Activated CD8-positive, alpha-beta memory T cell treated with anti-CD3 and anti-CD28 coated beads, Interleukin-2, amount 10 ng/mL, durations not matched to agents 7 days and 5 days (primary cell): ENCODE results near the gene ABCF2. TPM values are rescaled to one million over a fixed set of nuclear protein-coding genes. Genes with fewer than 3 reads are reported as not detected.

Source experiments
- ATAC-seq: fragments of 150-1000 bp; cut with Tn5 transposase; one replicate; pipeline ENCODE4 v1.10.0; 2021; ENCODE audit warnings: moderate library complexity
- CTCF ChIA-PET: fragments of 350-600 bp; sonication (Branson Sonifier 250); formaldehyde crosslinking; loops from one replicate; lab custom pipeline; 2021; ENCODE audit warnings: antibody characterized with exemption; lab: Charles Lee
- DNase-seq: peaks from one replicate; pipeline ENCODE4 v3.0.0-alpha.2; 2020
- H3K27ac Mint-ChIP-seq: one replicate; pipeline ENCODE4 v1.8.0; 2021; ENCODE audit warnings: mild to moderate bottlenecking, mixed read lengths
- H3K27me3 Mint-ChIP-seq: one replicate; pipeline ENCODE4 v1.8.0; 2021; ENCODE audit warnings: mixed read lengths
- H3K36me3 Mint-ChIP-seq: one replicate; pipeline ENCODE4 v1.8.0; 2021; ENCODE audit warnings: mild to moderate bottlenecking, mixed read lengths
- H3K4me1 Mint-ChIP-seq: one replicate; pipeline ENCODE4 v1.8.0; 2021; ENCODE audit warnings: mixed read lengths
- H3K4me3 Mint-ChIP-seq: one replicate; pipeline ENCODE4 v1.8.0; 2021; ENCODE audit warnings: mild to moderate bottlenecking, moderate library complexity, mixed read lengths
- H3K9me3 Mint-ChIP-seq: one replicate; pipeline ENCODE4 v1.8.0; 2022; ENCODE audit warnings: low read depth, mixed read lengths
- total RNA-seq, 2 experiments: library from RNA; stranded (reverse); gene quantifications; one replicate each; pipeline ENCODE4 v1.2.3, GENCODE V29; 2021

Gene ABCF2
- total RNA-seq, 2 experiments from 2014 or later, result 37.8 to 47.3 TPM

GRCh38 chr7:151261529-151261928 lies 34.5 kb upstream of the ABCF2 start:
- no peak overlapping the region for H3K27ac Mint-ChIP-seq
- CTCF ChIA-PET, result interaction anchor here (0.6 to 1.6 kb wide), 3 partner anchors 17 to 137 kb away, joined by 3 to 7 read pairs (median 4); no protein-coding TSS in a partner anchor
- H3K36me3 Mint-ChIP-seq, result no peaks in the 10 kb centered on the region
- DNase-seq (no peak), ATAC-seq (no peak)
- no peaks in the 10 kb centered on the region for H3K9me3 Mint-ChIP-seq
- H3K4me3 Mint-ChIP-seq, result no peak overlapping the region
- peaks cover 13% of the 10 kb centered on the region for H3K27me3 Mint-ChIP-seq
- H3K4me1 Mint-ChIP-seq, result no peaks in the 10 kb centered on the region

GRCh38 chr7:151260883-151261282 lies 33.9 kb upstream of the ABCF2 start:
- Mint-ChIP-seq H3K27me3 (peaks cover 16% of the 10 kb centered on the region), H3K9me3 (no peaks in the 10 kb centered on the region)
- CTCF ChIA-PET, result interaction anchor here (0.6 to 1.2 kb wide), 2 partner anchors 17 to 76 kb away, joined by 3 to 4 read pairs; no protein-coding TSS in a partner anchor

GRCh38 chr7:151260471-151260870 lies 33.5 kb upstream of the ABCF2 start:
- CTCF ChIA-PET, result interaction anchor here (1.2 kb wide), 1 partner anchor 16 kb away, joined by 3 read pairs; no protein-coding TSS in a partner anchor
- DNase-seq (no peak), ATAC-seq (no peak)
- no peak overlapping the region for H3K27ac Mint-ChIP-seq
- H3K4me1 Mint-ChIP-seq, result no peaks in the 10 kb centered on the region
- H3K4me3 Mint-ChIP-seq, result no peak overlapping the region
- H3K9me3 Mint-ChIP-seq, result no peaks in the 10 kb centered on the region
- peaks cover 19% of the 10 kb centered on the region for H3K27me3 Mint-ChIP-seq
- H3K36me3 Mint-ChIP-seq, result no peaks in the 10 kb centered on the region

More at GRCh38 chr7:151260883-151261282, 33.9 kb upstream of the ABCF2 start:
- Mint-ChIP-seq H3K4me3 (no peak overlapping the region), H3K27ac (no peak overlapping the region), H3K36me3 (no peaks in the 10 kb centered on the region), H3K4me1 (no peaks in the 10 kb centered on the region)
- ATAC-seq (no peak), DNase-seq (no peak)

DNA sequence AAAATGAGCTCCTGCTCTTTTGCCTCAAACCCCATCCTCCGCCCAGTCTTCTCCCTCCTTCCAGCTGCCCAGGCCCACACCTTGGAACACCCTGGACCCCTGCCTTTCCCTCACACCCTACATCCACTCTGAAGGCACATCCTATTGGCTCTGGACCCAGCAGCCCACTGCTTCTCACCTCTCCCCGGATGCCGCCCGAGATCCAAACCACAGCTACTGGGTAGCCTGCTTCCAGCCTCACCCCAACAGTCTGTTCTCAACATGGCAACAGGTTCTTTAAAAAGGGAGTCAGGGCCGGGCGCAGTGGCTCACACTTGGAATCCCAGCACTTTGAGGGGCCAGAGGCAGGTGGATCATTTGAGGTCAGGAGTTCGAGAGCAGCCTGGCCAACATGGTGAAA lies 31.0 kb upstream of the ABCF2 start:
- DNase-seq, result no peak
- Mint-ChIP-seq H3K27me3 (peaks cover 40% of the 10 kb centered on the region), H3K27ac (no peak overlapping the region), H3K4me1 (no peaks in the 10 kb centered on the region), H3K36me3 (no peaks in the 10 kb centered on the region), H3K4me3 (no peak overlapping the region), H3K9me3 (no peaks in the 10 kb centered on the region)
- CTCF ChIA-PET, result interaction anchor here (0.9 kb wide), 1 partner anchor 12 kb away, joined by 3 read pairs; no protein-coding TSS in a partner anchor
- ATAC-seq, result no peak

GRCh38 chr7:151256410-151257045 lies 29.5 kb upstream of the ABCF2 start:
- Mint-ChIP-seq H3K27me3 (peaks cover 48% of the 10 kb centered on the region), H3K27ac (no peak overlapping the region), H3K4me3 (no peak overlapping the region), H3K9me3 (no peaks in the 10 kb centered on the region), H3K4me1 (no peaks in the 10 kb centered on the region), H3K36me3 (no peaks in the 10 kb centered on the region)
- CTCF ChIA-PET, result interaction anchor here (0.7 to 2.3 kb wide), 4 partner anchors 9 to 133 kb away, joined by 3 to 8 read pairs (median 3); no protein-coding TSS in a partner anchor
- DNase-seq, result no peak
- no peak for ATAC-seq

GRCh38 chr7:151255390-151255789 lies 28.4 kb upstream of the ABCF2 start:
- Mint-ChIP-seq H3K9me3 (no peaks in the 10 kb centered on the region), H3K27ac (no peak overlapping the region), H3K4me1 (peaks cover 2% of the 10 kb centered on the region), H3K27me3 (peaks cover 55% of the 10 kb centered on the region), H3K36me3 (no peaks in the 10 kb centered on the region), H3K4me3 (no peak overlapping the region)
- DNase-seq (no peak), ATAC-seq (no peak)
- CTCF ChIA-PET, result interaction anchor here (0.9 to 2.3 kb wide), 4 partner anchors 13 to 132 kb away, joined by 3 to 8 read pairs (median 3); no protein-coding TSS in a partner anchor

DNA sequence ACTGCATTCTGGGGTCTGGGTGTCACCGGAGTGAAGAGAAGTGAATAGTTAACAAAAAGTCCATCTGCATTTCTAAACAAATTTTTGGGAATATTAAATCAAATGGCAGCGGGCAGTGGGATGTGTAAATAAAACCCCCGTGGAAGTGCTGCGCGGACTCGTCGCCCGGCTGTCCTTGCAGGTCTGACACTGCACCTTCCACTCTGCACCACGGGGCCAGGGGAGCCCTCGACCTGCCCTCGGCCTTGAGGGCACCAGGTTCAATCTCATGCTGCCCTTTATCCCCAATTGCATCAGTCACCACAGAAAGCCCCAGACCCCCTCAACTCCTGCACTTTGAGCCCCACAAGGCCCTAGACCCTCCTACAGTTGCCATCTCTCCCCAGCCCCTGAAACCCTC lies 27.8 kb upstream of the ABCF2 start:
- H3K27ac Mint-ChIP-seq, result no peak overlapping the region
- H3K27me3 Mint-ChIP-seq, result peaks cover 61% of the 10 kb centered on the region
- ATAC-seq (no peak), DNase-seq (no peak)
- H3K4me1 Mint-ChIP-seq, result peaks cover 2% of the 10 kb centered on the region
- CTCF ChIA-PET, result interaction anchor here (0.9 to 2.3 kb wide), 4 partner anchors 12 to 131 kb away, joined by 3 to 8 read pairs (median 3); no protein-coding TSS in a partner anchor
- no peaks in the 10 kb centered on the region for H3K36me3 Mint-ChIP-seq
- H3K4me3 Mint-ChIP-seq, result no peak overlapping the region
- H3K9me3 Mint-ChIP-seq, result no peaks in the 10 kb centered on the region

DNA sequence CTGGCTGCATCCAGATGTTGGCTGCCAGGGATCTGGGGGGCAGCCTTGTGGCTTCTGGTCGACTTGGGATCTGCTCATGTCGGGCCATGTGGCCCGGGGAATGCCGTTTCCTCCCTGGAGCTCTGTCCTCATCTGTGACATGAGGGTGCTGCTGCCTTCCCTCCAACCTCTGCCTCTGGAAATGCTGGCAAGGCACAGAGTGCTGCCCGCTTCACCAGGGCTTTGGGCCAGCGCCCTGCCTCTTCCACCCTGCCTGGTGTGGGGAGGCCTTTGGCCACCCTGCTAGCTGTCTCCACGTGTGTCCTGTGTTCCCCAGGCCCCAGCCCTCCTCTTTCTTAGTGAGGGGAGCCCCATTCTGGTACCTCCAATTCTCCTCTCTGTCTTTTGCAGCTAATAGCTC lies 27.3 kb upstream of the ABCF2 start:
- peaks cover 66% of the 10 kb centered on the region for H3K27me3 Mint-ChIP-seq
- ATAC-seq (no peak), DNase-seq (no peak)
- H3K36me3 Mint-ChIP-seq, result no peaks in the 10 kb centered on the region
- no peak overlapping the region for H3K4me3 Mint-ChIP-seq
- peaks cover 3% of the 10 kb centered on the region for H3K4me1 Mint-ChIP-seq
- no peaks in the 10 kb centered on the region for H3K9me3 Mint-ChIP-seq
- no peak overlapping the region for H3K27ac Mint-ChIP-seq
- CTCF ChIA-PET, result interaction anchor here (1.6 kb wide), 1 partner anchor 12 kb away, joined by 3 read pairs; no protein-coding TSS in a partner anchor

DNA sequence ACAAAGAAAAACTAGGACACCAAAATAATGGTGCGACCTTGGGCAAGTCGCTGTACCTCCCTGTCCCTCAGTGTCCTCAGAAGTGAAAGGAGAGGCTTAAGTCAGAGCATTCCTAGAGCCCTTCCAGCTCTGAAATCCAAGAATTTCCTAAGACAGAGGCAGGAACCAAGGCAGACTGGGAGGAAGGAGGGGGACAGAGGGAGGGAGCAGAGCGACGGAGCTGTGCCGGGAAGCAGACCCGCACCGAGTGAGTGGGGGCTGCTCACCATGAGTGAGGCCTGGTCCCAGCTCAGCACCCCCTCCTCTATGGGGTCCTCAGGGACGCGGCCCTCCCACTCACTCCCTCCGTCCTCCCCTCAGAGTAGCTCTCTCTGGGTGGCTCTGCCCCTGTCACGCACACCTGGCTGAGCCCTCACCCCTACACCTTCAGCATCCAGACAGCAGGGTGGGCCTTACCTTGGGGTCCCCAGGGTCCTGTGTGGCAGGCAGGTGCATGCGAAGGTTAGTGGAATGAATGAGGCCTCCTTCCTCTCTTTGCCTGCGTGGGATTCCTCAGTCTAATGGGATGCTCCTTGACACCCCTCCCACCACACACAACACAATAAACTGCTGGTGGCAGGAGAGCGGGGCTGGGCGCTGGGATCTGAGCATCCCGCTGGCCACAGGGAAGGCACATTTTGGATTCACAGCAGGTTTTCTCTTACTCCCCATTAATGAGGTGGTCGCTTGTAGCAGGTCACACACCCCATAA lies 26.1 kb upstream of the ABCF2 start:
- CTCF ChIA-PET, result interaction anchor here (1.0 to 1.4 kb wide), 2 partner anchors 9 to 83 kb away, joined by 3 to 5 read pairs; no protein-coding TSS in a partner anchor
- H3K27me3 Mint-ChIP-seq, result peaks cover 72% of the 10 kb centered on the region
- H3K36me3 Mint-ChIP-seq, result no peaks in the 10 kb centered on the region
- H3K27ac Mint-ChIP-seq, result no peak overlapping the region
- ATAC-seq, result no peak
- no peak overlapping the region for H3K4me3 Mint-ChIP-seq
- no peaks in the 10 kb centered on the region for H3K9me3 Mint-ChIP-seq
- H3K4me1 Mint-ChIP-seq, result peaks cover 8% of the 10 kb centered on the region
- DNase-seq, result no peak

- peaks cover 72% of the 10 kb centered on the region for H3K27me3 Mint-ChIP-seq
- H3K9me3 Mint-ChIP-seq, result no peaks in the 10 kb centered on the region
- H3K4me3 Mint-ChIP-seq, result no peak overlapping the region
- H3K4me1 Mint-ChIP-seq, result peaks cover 10% of the 10 kb centered on the region
- H3K27ac Mint-ChIP-seq, result no peak overlapping the region
- no peaks in the 10 kb centered on the region for H3K36me3 Mint-ChIP-seq
- ATAC-seq, result no peak
- no peak for DNase-seq
- CTCF ChIA-PET, result interaction anchor here (1.0 to 1.4 kb wide), 2 partner anchors 8 to 83 kb away, joined by 3 to 5 read pairs; no protein-coding TSS in a partner anchor
Observed at GRCh38 chr7:151252561-151252835, 25.5 kb upstream of the ABCF2 start.

GRCh38 chr7:151251689-151252560 lies 24.9 kb upstream of the ABCF2 start:
- no peaks in the 10 kb centered on the region for H3K9me3 Mint-ChIP-seq
- H3K27ac Mint-ChIP-seq, result no peak overlapping the region
- H3K27me3 Mint-ChIP-seq, result peaks cover 78% of the 10 kb centered on the region
- no peak for DNase-seq
- CTCF ChIA-PET, result interaction anchor here (1.4 kb wide), 1 partner anchor 82 kb away, joined by 5 read pairs; no protein-coding TSS in a partner anchor
- H3K4me3 Mint-ChIP-seq, result no peak overlapping the region
- H3K36me3 Mint-ChIP-seq, result no peaks in the 10 kb centered on the region
- peaks cover 10% of the 10 kb centered on the region for H3K4me1 Mint-ChIP-seq
- ATAC-seq, result no peak

GRCh38 chr7:151251328-151251688 lies 24.3 kb upstream of the ABCF2 start:
- H3K9me3 Mint-ChIP-seq, result no peaks in the 10 kb centered on the region
- DNase-seq (no peak), ATAC-seq (no peak)
- no peaks in the 10 kb centered on the region for H3K36me3 Mint-ChIP-seq
- CTCF ChIA-PET, result interaction anchor here (1.1 to 2.2 kb wide), 2 partner anchors 8 to 53 kb away, joined by 3 to 5 read pairs; no protein-coding TSS in a partner anchor
- H3K27ac Mint-ChIP-seq, result no peak overlapping the region
- peaks cover 10% of the 10 kb centered on the region for H3K4me1 Mint-ChIP-seq
- peaks cover 78% of the 10 kb centered on the region for H3K27me3 Mint-ChIP-seq
- H3K4me3 Mint-ChIP-seq, result no peak overlapping the region
